HG03432 (cell line): ENCODE results near the gene CCDC171.
"Not testable (repeated sequence)": the region's sequence is repeated elsewhere in the genome, so short reads cannot be mapped to it uniquely, and the experiment has no call there.

Experiments
- ATAC-seq: cut with Tn5 transposase; IDR thresholded peaks from one replicate; pipeline ENCODE4 v1.9.1; 2021; ENCODE audit warnings: mild to moderate bottlenecking, moderate library complexity; ENCODE audit not compliant: unreplicated experiment

CCDC171 gene

GRCh38 chr9:15746905-15747304, 194.1 kb downstream of the CCDC171 start:
- no peak for ATAC-seq

- ATAC-seq: no peak
Observed at GRCh38 chr9:15755660-15756059, 202.8 kb downstream of the CCDC171 start.

GRCh38 chr9:15761551-15761950, 208.7 kb downstream of the CCDC171 start:
- ATAC-seq: no peak

GRCh38 chr9:15763371-15763770, 210.5 kb downstream of the CCDC171 start:
- no peak for ATAC-seq

- ATAC-seq: no peak
Observed at GRCh38 chr9:15764131-15764530, 211.3 kb downstream of the CCDC171 start.

- ATAC-seq: no peak
Observed at GRCh38 chr9:15769547-15769946, 216.7 kb downstream of the CCDC171 start.

- no peak for ATAC-seq
Observed at GRCh38 chr9:15778861-15779260, 226.0 kb downstream of the CCDC171 start.

GRCh38 chr9:15782106-15782505, 229.3 kb downstream of the CCDC171 start:
- no peak for ATAC-seq

- ATAC-seq: no peak
Observed at GRCh38 chr9:15785584-15785983, 232.7 kb downstream of the CCDC171 start.

- no peak for ATAC-seq
Observed at GRCh38 chr9:15786616-15787015, 233.8 kb downstream of the CCDC171 start.

- not testable (repeated sequence) for ATAC-seq
Observed at GRCh38 chr9:15810219-15810899, 257.5 kb downstream of the CCDC171 start.

- ATAC-seq: no peak
Observed at GRCh38 chr9:15813076-15813475, 260.2 kb downstream of the CCDC171 start.

GRCh38 chr9:15824310-15824709, 271.5 kb downstream of the CCDC171 start:
- ATAC-seq: no peak

- no peak for ATAC-seq
Observed at GRCh38 chr9:15831384-15831783, 278.5 kb downstream of the CCDC171 start.

GRCh38 chr9:15834541-15834940, 281.7 kb downstream of the CCDC171 start:
- no peak for ATAC-seq

- ATAC-seq: peak; percentile 86
Observed at GRCh38 chr9:15837079-15837679, 284.3 kb downstream of the CCDC171 start.

GRCh38 chr9:15842051-15842450, 289.2 kb downstream of the CCDC171 start:
- no peak for ATAC-seq

GRCh38 chr9:15843316-15843715, 290.5 kb downstream of the CCDC171 start:
- ATAC-seq: no peak

GRCh38 chr9:15843931-15844330, 291.1 kb downstream of the CCDC171 start:
- ATAC-seq: no peak

GRCh38 chr9:15846611-15847010, 293.8 kb downstream of the CCDC171 start:
- ATAC-seq: no peak

GRCh38 chr9:15849871-15850270, 297.0 kb downstream of the CCDC171 start:
- ATAC-seq: no peak

GRCh38 chr9:15851766-15852165, 298.9 kb downstream of the CCDC171 start:
- ATAC-seq: no peak

- ATAC-seq: no peak
Observed at GRCh38 chr9:15856591-15856990, 303.7 kb downstream of the CCDC171 start.
